Immature natural killer cell (primary cell): ENCODE results near the gene RBKS. TPM values are rescaled to one million over a fixed set of nuclear protein-coding genes. Genes with fewer than 3 reads are reported as not detected.
"Not testable (repeated sequence)": the region's sequence is repeated elsewhere in the genome, so short reads cannot be mapped to it uniquely, and the experiment has no call there.

Source experiments
- DNase-seq, 3 donors: peaks; one replicate each; pipeline ENCODE4 v3.0.0; 2022; ENCODE audit warnings: mixed read lengths in 1 of 3
- H3K27ac Mint-ChIP-seq, 6 donors: one replicate each; pipeline ENCODE4 v1.8.0; 2020; ENCODE audit warnings: mixed read lengths in 6 of 6, mild to moderate bottlenecking in 5 of 6, inconsistent platforms in 4 of 6, moderate library complexity in 3 of 6
- H3K27me3 Mint-ChIP-seq, 3 donors: one replicate each; pipeline ENCODE4 v1.8.0; 2020 to 2021; ENCODE audit warnings: low read depth in 3 of 3, mild to moderate bottlenecking in 3 of 3, mixed read lengths in 3 of 3, moderate library complexity in 3 of 3, inconsistent platforms in 1 of 3
- H3K36me3 Mint-ChIP-seq, 3 donors: one replicate each; pipeline ENCODE4 v1.8.0; 2020; ENCODE audit warnings: mixed read lengths in 3 of 3, inconsistent platforms in 2 of 3, mild to moderate bottlenecking in 2 of 3
- H3K4me1 Mint-ChIP-seq, 2 donors: one replicate each; pipeline ENCODE4 v1.8.0; 2020; ENCODE audit warnings: inconsistent platforms in 2 of 2, mild to moderate bottlenecking in 2 of 2, mixed read lengths in 2 of 2, moderate library complexity in 1 of 2
- H3K4me3 Mint-ChIP-seq, 5 donors: one replicate each; pipeline ENCODE4 v1.8.0; 2020; ENCODE audit warnings: mild to moderate bottlenecking in 5 of 5, mixed read lengths in 5 of 5, inconsistent platforms in 3 of 5, moderate library complexity in 3 of 5
- H3K9me3 Mint-ChIP-seq, 6 donors: one replicate each; pipeline ENCODE4 v1.8.0; 2020; ENCODE audit warnings: mild to moderate bottlenecking in 6 of 6, mixed read lengths in 6 of 6, inconsistent platforms in 4 of 6, moderate library complexity in 3 of 6
- polyA plus RNA-seq, 3 donors: library from polyadenylated mRNA; unstranded; fragments of 300-500 nt; fragmentation: Illumina TruSeq; gene quantifications; one replicate each; pipeline ENCODE4 v1.2.3, GENCODE V29; 2021

Gene RBKS
- polyA plus RNA-seq, 3 donors from 2014 or later: 1.3 to 3.4 (median 2.9) TPM

DNA sequence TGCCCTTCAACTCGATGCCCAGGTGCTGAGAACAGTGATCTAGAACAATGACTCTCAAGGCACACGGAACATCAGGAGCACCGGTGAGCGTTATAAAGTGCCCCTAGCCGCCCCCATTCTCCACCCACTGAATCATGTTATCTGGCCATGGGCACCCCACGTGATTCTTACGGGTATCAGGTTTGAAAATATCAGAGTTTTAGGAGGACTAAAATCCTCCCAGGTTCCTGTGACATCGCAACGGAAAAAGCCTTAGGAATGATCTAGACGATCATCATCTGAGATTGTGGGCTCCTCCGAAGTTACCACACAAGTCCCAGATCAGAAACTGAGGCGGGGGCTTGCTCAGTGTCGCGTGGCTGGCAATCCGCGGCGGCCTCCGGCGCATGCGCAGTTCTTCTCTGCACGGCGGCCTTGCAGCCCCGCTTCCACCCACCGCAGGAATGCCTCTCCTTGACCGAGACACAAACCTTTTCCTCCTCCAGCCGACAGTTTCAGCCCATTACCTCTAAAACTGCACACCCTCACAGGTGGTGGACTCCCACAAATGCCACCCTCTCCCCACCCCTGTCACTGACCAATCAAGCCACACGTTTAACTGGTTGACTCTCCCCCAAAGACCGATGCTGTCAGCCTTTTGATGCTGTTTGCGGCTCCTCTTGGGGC is 124.4 kb downstream of the RBKS start:
- Mint-ChIP-seq H3K4me3 (peak overlapping the region; percentile 44 to 76 (median 67)), H3K9me3 (no peaks in the 10 kb centered on the region), H3K36me3 (no peaks in the 10 kb centered on the region), H3K4me1 (peaks cover 13% of the 10 kb centered on the region in 2 donors), H3K27me3 (peaks cover 5 to 8% (median 8%) of the 10 kb centered on the region in 3 donors), H3K27ac (peak overlapping the region in 3 of 6 donors; percentile 2 to 73 (median 37))
- peak; percentile 20 to 57 (median 44) for DNase-seq

DNA sequence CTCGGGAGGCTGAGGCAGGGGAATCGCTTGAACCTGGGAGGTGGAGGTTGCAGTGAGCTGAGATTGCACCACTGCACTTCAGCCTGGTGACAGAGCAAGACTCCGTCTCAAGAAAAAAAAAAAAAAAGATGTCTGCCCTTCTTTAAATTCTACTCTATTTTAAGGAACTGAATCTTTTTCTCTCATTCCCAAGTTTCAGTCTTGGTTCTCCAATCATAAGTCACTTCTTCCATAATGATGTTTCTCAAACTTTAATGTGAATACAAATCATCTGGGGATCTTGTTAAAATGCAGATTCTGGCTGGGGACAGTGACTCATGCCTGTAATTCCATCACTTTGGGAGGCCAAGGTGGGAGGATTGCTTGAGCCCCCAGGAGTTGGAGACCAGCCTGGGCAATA is 125.7 kb downstream of the RBKS start:
- not testable (repeated sequence) for H3K27me3 Mint-ChIP-seq

DNA sequence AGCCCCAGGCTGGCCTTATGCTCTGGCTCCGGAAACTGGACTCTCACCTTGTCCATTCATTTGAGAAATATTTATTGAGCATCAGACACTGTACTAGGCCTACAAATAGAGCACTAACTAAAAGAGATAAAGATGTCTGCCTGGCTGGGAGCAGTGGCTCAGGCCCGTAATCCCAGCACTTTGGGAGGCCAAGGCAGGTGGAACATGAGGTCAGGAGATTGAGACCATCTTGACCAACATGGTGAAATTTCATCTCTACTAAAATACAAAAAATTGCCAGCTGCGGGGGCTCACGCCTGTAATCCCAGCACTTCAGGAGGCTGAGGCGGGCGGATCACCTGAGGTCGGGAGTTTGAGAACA is 126.3 kb downstream of the RBKS start:
- Mint-ChIP-seq H3K9me3 (no peaks in the 10 kb centered on the region), H3K4me1 (peaks cover 11 to 13% of the 10 kb centered on the region in 2 donors), H3K27me3 (peaks cover 5 to 8% (median 7%) of the 10 kb centered on the region in 3 donors), H3K36me3 (no peaks in the 10 kb centered on the region), H3K27ac (peak overlapping the region in 1 of 6 donors; percentile 9), H3K4me3 (no peak overlapping the region)
- no peak for DNase-seq

More for the DNA sequence above, 125.7 kb downstream of the RBKS start:
- H3K36me3 Mint-ChIP-seq, H3K27ac Mint-ChIP-seq, H3K4me3 Mint-ChIP-seq, DNase-seq, H3K9me3 Mint-ChIP-seq: not testable (repeated sequence)
- peaks cover 11 to 13% of the 10 kb centered on the region in 2 donors for H3K4me1 Mint-ChIP-seq

- H3K27me3 Mint-ChIP-seq: peaks cover 5 to 8% (median 7%) of the 10 kb centered on the region in 3 donors
Measured at GRCh38 chr2:27762951-27763906, 127.0 kb downstream of the RBKS start.

GRCh38 chr2:27756544-27757498 is 133.4 kb downstream of the RBKS start:
- H3K9me3 Mint-ChIP-seq: no peaks in the 10 kb centered on the region
- DNase-seq: no peak
- no peaks in the 10 kb centered on the region for H3K4me1 Mint-ChIP-seq
- H3K4me3 Mint-ChIP-seq: no peak overlapping the region
- H3K27ac Mint-ChIP-seq: peak overlapping the region in 1 of 6 donors; percentile 17
- no peaks in the 10 kb centered on the region for H3K36me3 Mint-ChIP-seq
- peaks cover 3 to 7% (median 5%) of the 10 kb centered on the region in 3 donors for H3K27me3 Mint-ChIP-seq

More at GRCh38 chr2:27762951-27763906, 127.0 kb downstream of the RBKS start:
- H3K9me3 Mint-ChIP-seq: no peaks in the 10 kb centered on the region
- H3K4me3 Mint-ChIP-seq: no peak overlapping the region
- H3K4me1 Mint-ChIP-seq: peaks cover 11 to 13% of the 10 kb centered on the region in 2 donors
- H3K36me3 Mint-ChIP-seq: no peaks in the 10 kb centered on the region
- no peak overlapping the region for H3K27ac Mint-ChIP-seq
- no peak for DNase-seq

GRCh38 chr2:27756091-27756490 is 134.1 kb downstream of the RBKS start:
- Mint-ChIP-seq H3K9me3 (no peaks in the 10 kb centered on the region), H3K4me1 (no peaks in the 10 kb centered on the region), H3K36me3 (no peaks in the 10 kb centered on the region), H3K27ac (no peak overlapping the region), H3K4me3 (no peak overlapping the region), H3K27me3 (peaks cover 3 to 6% (median 5%) of the 10 kb centered on the region in 3 donors)
- DNase-seq: no peak

DNA sequence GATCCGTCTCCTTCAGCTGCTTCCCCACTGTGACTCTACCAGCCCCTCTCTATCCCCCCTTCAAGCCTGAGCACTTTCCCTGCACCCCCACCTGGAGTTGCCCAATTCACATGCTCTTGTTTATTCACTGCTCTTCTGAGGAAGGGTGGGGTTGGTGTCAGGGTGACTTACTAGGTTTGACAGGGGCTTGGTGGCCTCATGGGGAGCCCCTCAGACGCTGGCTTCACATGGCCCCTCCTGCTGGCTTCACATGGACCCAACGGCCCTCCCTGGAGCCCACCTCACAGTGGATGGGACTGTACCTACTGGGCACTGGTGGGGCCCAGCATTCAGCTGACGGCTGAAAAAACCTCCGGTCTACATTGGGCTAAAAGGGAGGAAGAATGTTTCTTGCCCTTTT is 135.4 kb downstream of the RBKS start:
- DNase-seq: no peak
- H3K27me3 Mint-ChIP-seq: peaks cover 3 to 9% (median 3%) of the 10 kb centered on the region in 3 donors
- no peaks in the 10 kb centered on the region for H3K36me3 Mint-ChIP-seq
- H3K4me1 Mint-ChIP-seq: no peaks in the 10 kb centered on the region
- H3K4me3 Mint-ChIP-seq: no peak overlapping the region
- no peak overlapping the region for H3K27ac Mint-ChIP-seq
- no peaks in the 10 kb centered on the region for H3K9me3 Mint-ChIP-seq

DNA sequence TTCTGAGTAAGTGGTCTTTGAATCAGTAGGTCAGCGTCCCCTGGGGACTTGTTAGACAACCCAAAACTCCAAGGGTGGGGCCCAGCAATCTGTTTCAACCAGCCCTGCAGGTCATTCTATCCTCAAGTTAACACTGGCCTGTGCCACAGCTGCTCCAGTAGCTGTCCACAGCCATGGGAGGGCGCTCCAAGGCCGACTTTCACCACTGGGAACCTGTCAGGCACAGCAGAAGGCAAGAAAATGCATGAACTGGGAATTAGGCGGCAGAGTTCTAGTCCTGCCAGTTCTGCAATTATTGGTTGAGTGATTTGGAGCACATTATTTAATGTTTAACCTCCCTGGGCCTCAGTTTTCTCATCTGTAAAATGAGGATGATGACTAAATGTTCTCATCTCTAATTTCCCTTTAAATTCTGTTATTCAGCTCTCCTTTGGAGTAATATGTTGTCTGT is 136.0 kb downstream of the RBKS start:
- no peaks in the 10 kb centered on the region for H3K36me3 Mint-ChIP-seq
- peak; percentile 19 to 56 (median 44) for DNase-seq
- peaks cover 3 to 12% (median 3%) of the 10 kb centered on the region in 3 donors for H3K27me3 Mint-ChIP-seq
- H3K4me3 Mint-ChIP-seq: no peak overlapping the region
- peaks cover 0 to 3% (median 0%) of the 10 kb centered on the region in 6 donors for H3K9me3 Mint-ChIP-seq
- no peaks in the 10 kb centered on the region for H3K4me1 Mint-ChIP-seq
- no peak overlapping the region for H3K27ac Mint-ChIP-seq

- no peak for DNase-seq
- no peaks in the 10 kb centered on the region for H3K36me3 Mint-ChIP-seq
- H3K4me3 Mint-ChIP-seq: no peak overlapping the region
- H3K4me1 Mint-ChIP-seq: no peaks in the 10 kb centered on the region
- peaks cover 3 to 8% (median 7%) of the 10 kb centered on the region in 6 donors for H3K9me3 Mint-ChIP-seq
- no peak overlapping the region for H3K27ac Mint-ChIP-seq
- peaks cover 3 to 12% (median 7%) of the 10 kb centered on the region in 3 donors for H3K27me3 Mint-ChIP-seq
Measured at GRCh38 chr2:27752551-27753237, 137.5 kb downstream of the RBKS start.

- Mint-ChIP-seq H3K27me3 (peaks cover 3 to 13% (median 7%) of the 10 kb centered on the region in 3 donors), H3K36me3 (no peaks in the 10 kb centered on the region), H3K4me3 (no peak overlapping the region), H3K4me1 (no peaks in the 10 kb centered on the region), H3K9me3 (peaks cover 3 to 8% (median 7%) of the 10 kb centered on the region in 6 donors), H3K27ac (no peak overlapping the region)
- DNase-seq: no peak
Measured at GRCh38 chr2:27751377-27751776, 138.8 kb downstream of the RBKS start.

GRCh38 chr2:27748803-27749554 is 141.2 kb downstream of the RBKS start:
- H3K27ac Mint-ChIP-seq, H3K36me3 Mint-ChIP-seq, DNase-seq, H3K4me3 Mint-ChIP-seq, H3K4me1 Mint-ChIP-seq, H3K9me3 Mint-ChIP-seq: not testable (repeated sequence)
- H3K27me3 Mint-ChIP-seq: peaks cover 2 to 13% (median 7%) of the 10 kb centered on the region in 3 donors

GRCh38 chr2:27747827-27748352 is 142.3 kb downstream of the RBKS start:
- no peaks in the 10 kb centered on the region for H3K4me1 Mint-ChIP-seq
- H3K27me3 Mint-ChIP-seq: peaks cover 0 to 13% (median 4%) of the 10 kb centered on the region in 3 donors
- no peak overlapping the region for H3K27ac Mint-ChIP-seq
- no peak overlapping the region for H3K4me3 Mint-ChIP-seq
- DNase-seq: no peak
- no peaks in the 10 kb centered on the region for H3K36me3 Mint-ChIP-seq
- peaks cover 3 to 8% (median 7%) of the 10 kb centered on the region in 6 donors for H3K9me3 Mint-ChIP-seq
